Caco-2 (cell line): ENCODE data around the gene MAPK4. TPM values are rescaled to one million over a fixed set of nuclear protein-coding genes. Genes with fewer than 3 reads are reported as not detected.

Source experiments
- BruUV-seq: library from RNA; stranded (reverse); fragments of 400-500 nt; replicated peaks from 2 replicates; lab custom pipeline; 2021; lab: Mats Ljungman, UMichigan
- CTCF ChIA-PET: fragments of 300-600 bp; sonication (Branson Sonifier 250); formaldehyde crosslinking; loops from one replicate; lab custom pipeline; 2022; ENCODE audit warnings: antibody characterized with exemption; lab: Charles Lee
- POLR2A ChIA-PET: fragments of 300-600 bp; sonication (Branson Sonifier 250); formaldehyde crosslinking; loops from one replicate; lab custom pipeline; 2022; ENCODE audit warnings: antibody characterized with exemption; lab: Charles Lee
- DNase-seq, 2 experiments: peaks; one replicate each; pipeline versions ENCODE4 v3.0.0 to v3.0.0-alpha.2; 2020 to 2022
- H3K27me3 ChIP-seq: replicated peaks from 2 replicates; pipeline ENCODE4 v1.6.0; 2011; ENCODE audit warnings: low read length; ENCODE audit not compliant: control insufficient read depth, insufficient read depth
- H3K36me3 ChIP-seq: 2 replicates; pipeline ENCODE4 v1.5.1; 2011; ENCODE audit warnings: low read length; ENCODE audit not compliant: control insufficient read depth, insufficient read depth
- H3K4me1 ChIP-seq: fragments of 250-450 bp; sonication (Bioruptor Pico); 2 replicates; pipeline ENCODE4 v1.5.1; 2020; ENCODE audit warnings: mild to moderate bottlenecking
- H3K4me3 ChIP-seq: 2 replicates; pipeline ENCODE4 v1.5.1; 2011; ENCODE audit warnings: low read depth, mild to moderate bottlenecking, control low read depth, low read length
- H3K9me3 ChIP-seq: fragments of 250-450 bp; sonication (Bioruptor Pico); 2 replicates; pipeline ENCODE4 v1.5.1; 2020; ENCODE audit warnings: mild to moderate bottlenecking, moderate library complexity
- H3K27ac Mint-ChIP-seq: one replicate; pipeline ENCODE4 v1.8.0; 2022; ENCODE audit warnings: mixed read lengths; ENCODE audit not compliant: unreplicated experiment
- H3K27me3 Mint-ChIP-seq: one replicate; pipeline ENCODE4 v1.8.0; 2022; ENCODE audit warnings: mixed read lengths; ENCODE audit not compliant: insufficient read depth, unreplicated experiment
- H3K36me3 Mint-ChIP-seq: one replicate; pipeline ENCODE4 v1.8.0; 2022; ENCODE audit warnings: mild to moderate bottlenecking, mixed read lengths; ENCODE audit not compliant: insufficient read depth, unreplicated experiment
- H3K4me1 Mint-ChIP-seq: one replicate; pipeline ENCODE4 v1.8.0; 2022; ENCODE audit warnings: low read depth, mixed read lengths; ENCODE audit not compliant: unreplicated experiment
- H3K4me3 Mint-ChIP-seq: one replicate; pipeline ENCODE4 v1.8.0; 2022; ENCODE audit warnings: mild to moderate bottlenecking, moderate library complexity, mixed read lengths; ENCODE audit not compliant: unreplicated experiment
- H3K9me3 Mint-ChIP-seq: one replicate; pipeline ENCODE4 v1.8.0; 2022; ENCODE audit warnings: mixed read lengths; ENCODE audit not compliant: unreplicated experiment
- intact Hi-C: fragments of 100-400 bp; cut with micrococcal nuclease; formaldehyde crosslinking; loops from one replicate; pipeline ENCODE4 v1.10.0; 2022; ENCODE audit not compliant: unreplicated experiment
- total RNA-seq: library from RNA; stranded (reverse); gene quantifications from 2 replicates; pipeline ENCODE4 v1.2.3, GENCODE V29; 2022
- TF ChIP-seq, protein P1 (sequence below), 2 experiments: fragments of 200-600 bp in 1 of 2; IDR thresholded peaks; 1 replicate in 1 of 2; 2 replicates in 1 of 2; pipeline versions ENCODE4 v1.5.1 to v1.8.0; 2011 to 2022; ENCODE audit warnings: antibody characterized with exemption in 1 of 2, control low read depth in 1 of 2, inconsistent platforms in 1 of 2, low read depth in 1 of 2, low read length in 1 of 2, mild to moderate bottlenecking in 1 of 2, moderate library complexity in 1 of 2; ENCODE audit not compliant: insufficient read depth in 1 of 2, severe bottlenecking in 1 of 2, unreplicated experiment in 1 of 2

Gene MAPK4
- total RNA-seq, 1 experiment from 2014 or later = 0.88 TPM

DNA sequence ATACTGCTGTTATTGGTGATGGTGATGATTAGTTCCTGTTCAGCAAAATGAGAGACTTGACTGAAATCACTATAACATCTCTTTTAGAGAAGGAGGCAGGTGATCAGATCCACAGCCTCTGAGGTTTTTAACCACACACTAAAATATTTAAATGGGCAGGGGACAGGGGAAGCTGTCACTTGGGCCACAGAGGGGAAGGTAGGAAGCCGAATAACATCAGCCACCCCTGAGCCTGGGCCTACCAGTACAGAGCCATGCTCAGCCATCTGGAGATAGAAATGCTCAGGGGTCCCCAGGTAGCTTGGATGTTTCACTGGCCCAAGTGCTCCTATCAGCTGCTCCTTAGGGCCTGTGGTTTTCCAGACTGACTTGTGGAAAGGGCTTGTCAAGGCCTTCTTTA is 137.6 kb downstream of the MAPK4 start:
- BruUV-seq = no TSS peak
- TF ChIP-seq, protein P1, sequence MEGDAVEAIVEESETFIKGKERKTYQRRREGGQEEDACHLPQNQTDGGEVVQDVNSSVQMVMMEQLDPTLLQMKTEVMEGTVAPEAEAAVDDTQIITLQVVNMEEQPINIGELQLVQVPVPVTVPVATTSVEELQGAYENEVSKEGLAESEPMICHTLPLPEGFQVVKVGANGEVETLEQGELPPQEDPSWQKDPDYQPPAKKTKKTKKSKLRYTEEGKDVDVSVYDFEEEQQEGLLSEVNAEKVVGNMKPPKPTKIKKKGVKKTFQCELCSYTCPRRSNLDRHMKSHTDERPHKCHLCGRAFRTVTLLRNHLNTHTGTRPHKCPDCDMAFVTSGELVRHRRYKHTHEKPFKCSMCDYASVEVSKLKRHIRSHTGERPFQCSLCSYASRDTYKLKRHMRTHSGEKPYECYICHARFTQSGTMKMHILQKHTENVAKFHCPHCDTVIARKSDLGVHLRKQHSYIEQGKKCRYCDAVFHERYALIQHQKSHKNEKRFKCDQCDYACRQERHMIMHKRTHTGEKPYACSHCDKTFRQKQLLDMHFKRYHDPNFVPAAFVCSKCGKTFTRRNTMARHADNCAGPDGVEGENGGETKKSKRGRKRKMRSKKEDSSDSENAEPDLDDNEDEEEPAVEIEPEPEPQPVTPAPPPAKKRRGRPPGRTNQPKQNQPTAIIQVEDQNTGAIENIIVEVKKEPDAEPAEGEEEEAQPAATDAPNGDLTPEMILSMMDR (IDR thresholded peaks at IDR 0.05; ENCODE audit: insufficient read depth in 1 of 2, low read depth in 1 of 2, low read length in 1 of 2, severe bottlenecking in 1 of 2, unreplicated experiment in 1 of 2) = no peak
- Mint-ChIP-seq H3K27ac (no peak overlapping the region), H3K27me3 (no peaks in the 10 kb centered on the region), H3K36me3 (no peaks in the 10 kb centered on the region), H3K4me1 (peaks cover 7% of the 10 kb centered on the region), H3K4me3 (no peak overlapping the region), H3K9me3 (no peaks in the 10 kb centered on the region)
- H3K4me1 ChIP-seq = no peaks in the 10 kb centered on the region
- H3K27me3 ChIP-seq = no peaks in the 10 kb centered on the region
- POLR2A ChIA-PET = no interaction called here
- intact Hi-C loops = no loop called here
- CTCF ChIA-PET = no interaction called here
- H3K9me3 ChIP-seq = no peaks in the 10 kb centered on the region
- no peak overlapping the region for H3K4me3 ChIP-seq
- DNase-seq = no peak
- no peaks in the 10 kb centered on the region for H3K36me3 ChIP-seq

DNA sequence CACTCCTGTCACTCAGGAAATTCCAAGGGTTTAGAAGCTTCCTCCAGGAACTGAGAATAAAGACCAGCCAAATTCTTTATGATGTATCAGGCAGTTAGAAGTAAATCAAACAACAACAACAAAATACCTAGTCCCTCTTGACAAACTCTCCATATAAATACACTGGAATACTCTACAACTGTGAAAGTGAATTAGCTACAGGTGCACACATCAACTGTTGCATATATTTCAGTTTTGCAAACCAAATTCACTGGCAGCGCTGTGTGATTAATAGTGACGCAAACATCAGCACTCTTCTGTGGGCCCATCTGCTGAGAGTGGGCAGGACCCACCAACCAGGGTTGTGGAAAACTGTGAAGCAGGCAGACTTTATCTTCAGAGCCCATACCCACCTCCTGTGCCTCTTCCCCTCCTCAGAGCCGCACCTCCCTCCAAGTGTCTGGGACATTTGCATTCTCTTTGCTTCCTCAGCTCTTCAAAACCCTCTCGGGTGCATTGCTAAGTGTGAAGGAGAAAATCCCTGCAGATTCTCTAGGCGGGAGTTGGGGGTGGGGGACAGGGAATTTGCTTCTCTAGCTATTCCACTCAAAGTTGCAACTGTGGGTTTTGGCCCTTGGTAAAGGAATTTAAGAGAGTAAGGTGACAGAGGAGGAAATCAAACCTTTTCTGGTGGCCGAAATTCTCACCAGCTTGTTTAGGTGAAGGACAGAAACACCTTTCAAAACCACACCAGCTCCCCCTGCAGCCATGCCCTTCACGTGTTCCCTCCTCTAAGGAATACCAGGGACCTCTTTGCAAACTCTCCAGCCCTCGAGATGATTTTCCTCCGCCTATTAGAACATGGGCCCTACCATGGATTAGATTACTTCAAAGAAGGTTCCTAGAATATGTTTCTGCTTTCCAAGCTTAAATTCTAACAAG is 140.6 kb downstream of the MAPK4 start:
- no peaks in the 10 kb centered on the region for H3K36me3 ChIP-seq
- H3K27me3 ChIP-seq = no peaks in the 10 kb centered on the region
- TF ChIP-seq, protein P1 (IDR thresholded peaks at IDR 0.05; ENCODE audit: insufficient read depth in 1 of 2, low read depth in 1 of 2, low read length in 1 of 2, severe bottlenecking in 1 of 2, unreplicated experiment in 1 of 2) = no peak
- no peaks in the 10 kb centered on the region for H3K4me1 ChIP-seq
- Mint-ChIP-seq H3K27me3 (no peaks in the 10 kb centered on the region), H3K4me3 (no peak overlapping the region), H3K36me3 (no peaks in the 10 kb centered on the region), H3K9me3 (no peaks in the 10 kb centered on the region), H3K27ac (no peak overlapping the region), H3K4me1 (peaks cover 4% of the 10 kb centered on the region)
- H3K9me3 ChIP-seq = no peaks in the 10 kb centered on the region
- CTCF ChIA-PET = no interaction called here
- POLR2A ChIA-PET = no interaction called here
- intact Hi-C loops = no loop called here
- BruUV-seq = no TSS peak
- no peak for DNase-seq
- no peak overlapping the region for H3K4me3 ChIP-seq

DNA sequence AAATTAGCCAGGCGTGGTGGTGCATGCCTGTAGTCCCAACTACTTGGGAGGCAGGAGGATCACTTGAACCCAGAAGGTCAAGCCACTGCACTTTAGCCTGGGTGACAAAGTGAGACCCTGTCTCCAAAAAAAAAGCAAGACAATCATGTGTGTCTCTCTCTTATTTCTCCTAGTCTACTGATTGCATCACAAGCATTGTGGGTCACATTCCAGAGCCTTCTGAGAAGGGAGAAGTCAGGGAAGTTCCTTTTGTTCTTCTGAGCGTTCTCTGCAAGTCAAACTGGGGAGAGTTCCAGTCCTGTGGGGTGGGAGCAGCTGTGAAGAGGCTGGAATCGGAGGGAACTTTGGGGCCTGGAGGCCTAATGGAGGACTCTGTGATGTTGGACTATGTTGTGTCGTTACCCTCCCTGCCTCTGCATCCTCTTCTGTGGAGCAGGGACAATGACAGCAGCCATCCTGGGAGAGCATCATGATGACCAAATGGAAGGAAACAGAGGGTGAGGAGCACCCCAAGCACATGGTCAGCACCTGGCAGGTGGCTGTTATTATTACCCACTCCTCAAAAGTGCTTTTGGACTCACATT is 144.6 kb downstream of the MAPK4 start:
- no peaks in the 10 kb centered on the region for H3K4me1 ChIP-seq
- no peak overlapping the region for H3K4me3 ChIP-seq
- BruUV-seq = no TSS peak
- intact Hi-C loops = no loop called here
- TF ChIP-seq, protein P1 (IDR thresholded peaks at IDR 0.05; ENCODE audit: insufficient read depth in 1 of 2, low read depth in 1 of 2, low read length in 1 of 2, severe bottlenecking in 1 of 2, unreplicated experiment in 1 of 2) = no peak
- no peaks in the 10 kb centered on the region for H3K36me3 Mint-ChIP-seq
- ChIA-PET CTCF (no interaction called here), POLR2A (no interaction called here)
- DNase-seq = no peak
- no peak overlapping the region for H3K27ac Mint-ChIP-seq
- no peaks in the 10 kb centered on the region for H3K9me3 ChIP-seq
- no peak overlapping the region for H3K4me3 Mint-ChIP-seq
- no peaks in the 10 kb centered on the region for H3K9me3 Mint-ChIP-seq
- H3K27me3 Mint-ChIP-seq = no peaks in the 10 kb centered on the region
- peaks cover 7% of the 10 kb centered on the region for H3K4me1 Mint-ChIP-seq
- H3K27me3 ChIP-seq = no peaks in the 10 kb centered on the region
- no peaks in the 10 kb centered on the region for H3K36me3 ChIP-seq
